Mesodermal cell (in vitro differentiated cells): ENCODE measurements around the gene VSTM4.

Source experiments
- H3K27ac ChIP-seq: 2 replicates; pipeline ENCODE4 v1.7.0; 2013; ENCODE audit warnings: mild to moderate bottlenecking, low read depth, low read length, moderate library complexity; ENCODE audit not compliant: severe bottlenecking
- H3K36me3 ChIP-seq: 2 replicates; pipeline ENCODE4 v1.7.1; 2013; ENCODE audit warnings: mild to moderate bottlenecking, low read length, moderate library complexity; ENCODE audit not compliant: control insufficient read depth, insufficient read depth
- H3K4me1 ChIP-seq: one replicate; pipeline ENCODE4 v1.7.1; 2013; ENCODE audit warnings: mild to moderate bottlenecking, low read length; ENCODE audit not compliant: insufficient read depth, control insufficient read depth, poor library complexity, severe bottlenecking
- H3K4me3 ChIP-seq: 2 replicates; pipeline ENCODE4 v1.7.0; 2013; ENCODE audit warnings: low read length, control low read depth, mild to moderate bottlenecking; ENCODE audit not compliant: insufficient read depth, poor library complexity, severe bottlenecking; ENCODE audit errors: extremely low read depth
- H3K9me3 ChIP-seq: 2 replicates; pipeline ENCODE4 v1.7.1; 2013; ENCODE audit warnings: mild to moderate bottlenecking, low read length, moderate library complexity; ENCODE audit not compliant: control insufficient read depth
- WGBS, 2 experiments: methylation state at CpG; one replicate each; pipeline ENCODE4 v1.1.5; 2013; ENCODE audit warnings: missing lambda C conversion rate in 2 of 2; ENCODE audit not compliant: insufficient coverage in 2 of 2; 5-methylcytosine and 5-hydroxymethylcytosine counted together

Gene VSTM4

DNA sequence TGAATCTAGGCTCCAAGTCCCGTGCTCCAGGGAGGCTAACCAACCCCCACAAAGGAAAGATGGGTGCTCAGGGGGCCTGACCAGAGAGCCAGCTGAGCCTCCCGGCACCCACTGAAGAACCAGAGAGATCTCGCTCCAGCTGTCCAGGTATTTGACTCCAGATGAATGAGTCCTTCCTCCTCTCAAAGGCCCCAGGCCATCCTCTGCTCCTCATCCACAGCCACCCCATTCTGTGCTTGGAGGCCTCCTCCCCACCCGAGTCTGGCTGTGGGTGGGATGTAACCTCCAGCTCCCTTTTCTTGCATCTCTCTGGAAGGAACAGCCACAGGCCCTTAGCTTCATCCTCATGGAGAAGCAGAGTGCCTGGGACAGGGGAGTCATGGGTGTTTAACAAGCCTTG is 44.6 kb downstream of the VSTM4 start:
- Histone ChIP-seq H3K4me3 (no peak overlapping the region), H3K4me1 (no peaks in the 10 kb centered on the region), H3K36me3 (no peaks in the 10 kb centered on the region), H3K9me3 (no peaks in the 10 kb centered on the region), H3K27ac (no peak overlapping the region)
- 80 to 100% methylated on average over 1 of the region's 4 CpGs for WGBS, 2 experiments

DNA sequence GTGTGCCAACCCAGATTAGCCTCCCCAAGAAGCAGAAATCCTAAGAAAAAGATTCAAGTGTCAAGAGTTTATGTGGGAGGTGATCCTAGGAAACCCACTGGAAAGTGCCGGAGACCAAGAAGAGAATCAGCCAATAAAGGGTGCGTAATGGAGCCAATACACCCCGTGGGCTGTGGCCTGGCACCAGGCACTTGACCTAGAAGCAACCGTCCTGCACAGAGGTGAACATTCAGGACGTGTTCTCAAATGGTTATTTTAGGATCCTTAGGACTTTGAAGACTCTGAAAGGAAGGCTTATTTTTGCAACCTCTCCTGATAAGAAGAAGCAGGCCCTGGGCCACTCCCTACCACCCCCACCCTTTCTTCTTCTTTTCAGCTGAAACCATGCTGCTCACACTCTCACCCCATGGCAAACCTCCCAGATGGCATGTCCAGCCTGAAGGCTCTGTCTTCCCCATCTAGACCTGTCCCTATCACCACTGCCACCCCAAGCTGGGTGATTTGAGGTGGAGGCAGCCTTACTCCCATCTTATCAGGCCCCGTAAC is 46.6 kb downstream of the VSTM4 start:
- Histone ChIP-seq H3K27ac (no peak overlapping the region), H3K9me3 (no peaks in the 10 kb centered on the region), H3K4me3 (no peak overlapping the region), H3K4me1 (no peaks in the 10 kb centered on the region), H3K36me3 (no peaks in the 10 kb centered on the region)
- 90 to 96% methylated on average over 6 of the region's 6 CpGs for WGBS, 2 experiments

GRCh38 chr10:49068209-49068608 is 47.1 kb downstream of the VSTM4 start:
- Histone ChIP-seq H3K4me3 (no peak overlapping the region), H3K4me1 (no peaks in the 10 kb centered on the region), H3K36me3 (no peaks in the 10 kb centered on the region), H3K27ac (no peak overlapping the region), H3K9me3 (no peaks in the 10 kb centered on the region)
- 87 to 91% methylated on average over 6 to 8 of the region's 8 CpGs for WGBS, 2 experiments

DNA sequence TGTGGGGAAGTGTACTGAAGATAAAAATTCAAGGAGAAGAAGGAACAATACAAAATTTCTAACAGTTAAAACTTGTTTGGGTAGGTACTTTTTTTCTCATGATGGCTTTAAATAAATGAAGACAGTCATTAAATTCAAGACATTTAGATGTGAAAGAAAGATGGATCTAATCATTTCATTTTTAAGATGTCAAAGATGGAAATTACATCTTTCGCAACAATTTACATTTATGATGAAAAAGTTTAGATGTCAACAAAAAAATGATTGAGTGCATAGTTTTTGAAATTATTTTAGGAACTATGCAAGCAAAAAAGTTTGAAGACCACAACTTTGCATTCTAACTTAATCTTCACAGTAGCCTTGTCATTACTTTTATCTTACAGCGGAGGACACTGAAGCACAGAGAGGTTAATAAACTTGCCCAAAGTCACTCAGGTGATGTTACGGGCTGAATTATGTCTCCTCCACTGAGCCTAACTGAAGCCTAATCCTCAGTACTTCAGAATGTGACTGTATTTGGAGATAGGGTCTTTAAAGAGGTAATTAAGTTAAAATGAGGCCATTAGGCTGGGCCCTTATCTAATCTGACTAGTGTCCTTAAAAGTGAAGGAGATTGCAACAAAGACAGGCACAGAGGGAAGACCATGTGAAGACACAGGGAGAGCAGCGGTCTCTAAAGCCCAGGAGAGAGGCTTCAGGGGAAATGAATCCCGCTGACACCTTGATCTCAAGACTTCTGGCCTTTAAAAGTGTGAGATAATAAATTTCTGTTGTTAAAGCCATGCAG is 48.2 kb downstream of the VSTM4 start:
- no peak overlapping the region for H3K4me3 ChIP-seq
- H3K27ac ChIP-seq, result no peak overlapping the region
- no peaks in the 10 kb centered on the region for H3K4me1 ChIP-seq
- 79 to 88% methylated on average over 2 to 4 of the region's 5 CpGs for WGBS, 2 experiments
- H3K9me3 ChIP-seq, result peaks cover 5% of the 10 kb centered on the region
- H3K36me3 ChIP-seq, result no peaks in the 10 kb centered on the region

DNA sequence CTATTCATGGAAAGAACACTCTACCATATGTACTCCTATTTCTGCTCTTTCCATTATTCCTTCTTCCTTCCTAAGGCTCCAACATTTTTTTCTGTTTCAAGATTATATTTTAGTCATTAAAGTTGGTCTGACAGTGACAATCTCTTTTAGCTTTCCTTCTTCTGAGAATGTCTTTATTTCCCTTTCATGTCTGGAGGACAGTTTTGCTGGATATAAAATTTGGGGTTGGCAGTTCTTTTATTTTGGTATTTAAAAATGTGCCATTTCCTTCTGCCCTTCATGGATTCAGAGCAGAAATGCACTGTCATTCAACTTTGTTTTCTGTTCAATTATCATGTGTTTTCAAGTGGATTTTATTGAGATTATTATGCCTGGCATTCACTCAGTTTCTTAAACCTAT is 53.1 kb downstream of the VSTM4 start:
- Histone ChIP-seq H3K36me3 (no peaks in the 10 kb centered on the region), H3K9me3 (peaks cover 6% of the 10 kb centered on the region), H3K4me1 (no peaks in the 10 kb centered on the region), H3K4me3 (no peak overlapping the region), H3K27ac (no peak overlapping the region)

GRCh38 chr10:49061667-49062066 is 53.7 kb downstream of the VSTM4 start:
- H3K4me1 ChIP-seq, result no peaks in the 10 kb centered on the region
- H3K36me3 ChIP-seq, result no peaks in the 10 kb centered on the region
- no peak overlapping the region for H3K4me3 ChIP-seq
- no CpG with 5 or more reads among the region's 1 CpG for WGBS, 2 experiments
- H3K27ac ChIP-seq, result no peak overlapping the region
- peaks cover 6% of the 10 kb centered on the region for H3K9me3 ChIP-seq

DNA sequence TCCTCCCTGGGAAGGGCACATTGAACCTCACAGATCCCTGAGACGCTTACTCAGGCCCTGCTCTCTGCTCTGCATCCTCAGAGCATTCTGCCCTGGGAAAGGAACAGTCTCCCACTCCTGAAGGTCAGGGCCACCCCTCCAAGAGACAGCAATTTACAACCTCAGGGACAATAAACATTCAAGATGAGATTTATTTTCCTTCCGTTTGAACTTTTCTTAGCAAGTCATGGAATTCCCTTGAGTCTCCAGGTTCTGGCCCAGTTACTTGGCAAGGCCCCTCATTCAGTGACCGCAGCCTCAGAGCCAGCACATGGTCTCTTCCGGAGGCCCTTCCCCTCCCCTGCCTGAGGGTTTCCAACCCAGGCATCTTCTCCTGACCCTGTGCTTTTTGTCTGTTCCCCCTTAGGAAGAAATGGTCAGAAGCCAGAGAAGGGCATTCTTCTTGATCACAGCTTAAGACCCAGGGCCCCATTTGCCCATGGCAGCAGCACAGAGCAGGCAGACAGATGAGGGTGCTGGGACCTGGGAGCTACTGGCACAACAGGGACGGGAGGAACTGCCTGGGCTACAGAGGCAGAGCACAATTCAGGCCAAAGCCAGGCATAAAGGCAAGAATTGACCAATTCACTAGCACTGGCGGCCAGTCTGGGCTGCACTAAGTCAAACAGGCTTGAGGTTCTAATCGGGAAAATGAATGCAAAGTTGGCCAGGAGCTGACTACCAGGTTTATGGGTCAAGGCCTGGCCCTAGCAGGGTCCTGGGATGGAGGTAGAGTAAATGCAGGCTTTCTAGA is 56.7 kb downstream of the VSTM4 start:
- H3K36me3 ChIP-seq, result no peaks in the 10 kb centered on the region
- peaks cover 6% of the 10 kb centered on the region for H3K9me3 ChIP-seq
- no peak overlapping the region for H3K27ac ChIP-seq
- H3K4me1 ChIP-seq, result no peaks in the 10 kb centered on the region
- WGBS, 2 experiments, result 80 to 96% methylated on average over 6 to 7 of the region's 7 CpGs
- H3K4me3 ChIP-seq, result no peak overlapping the region

- no peaks in the 10 kb centered on the region for H3K4me1 ChIP-seq
- H3K9me3 ChIP-seq, result peaks cover 3% of the 10 kb centered on the region
- H3K4me3 ChIP-seq, result no peak overlapping the region
- WGBS, 2 experiments, result 80 to 94% methylated on average over 2 to 4 of the region's 7 CpGs
- no peaks in the 10 kb centered on the region for H3K36me3 ChIP-seq
- H3K27ac ChIP-seq, result no peak overlapping the region
These were observed 58.0 kb downstream of the VSTM4 start for GRCh38 chr10:49057231-49057880.

- H3K36me3 ChIP-seq, result no peaks in the 10 kb centered on the region
- no peak overlapping the region for H3K4me3 ChIP-seq
- H3K27ac ChIP-seq, result no peak overlapping the region
- H3K9me3 ChIP-seq, result no peaks in the 10 kb centered on the region
- H3K4me1 ChIP-seq, result no peaks in the 10 kb centered on the region
- WGBS, 2 experiments, result 88 to 100% methylated on average over 1 of the region's 1 CpG
These were observed 59.0 kb downstream of the VSTM4 start for GRCh38 chr10:49056356-49056755.

DNA sequence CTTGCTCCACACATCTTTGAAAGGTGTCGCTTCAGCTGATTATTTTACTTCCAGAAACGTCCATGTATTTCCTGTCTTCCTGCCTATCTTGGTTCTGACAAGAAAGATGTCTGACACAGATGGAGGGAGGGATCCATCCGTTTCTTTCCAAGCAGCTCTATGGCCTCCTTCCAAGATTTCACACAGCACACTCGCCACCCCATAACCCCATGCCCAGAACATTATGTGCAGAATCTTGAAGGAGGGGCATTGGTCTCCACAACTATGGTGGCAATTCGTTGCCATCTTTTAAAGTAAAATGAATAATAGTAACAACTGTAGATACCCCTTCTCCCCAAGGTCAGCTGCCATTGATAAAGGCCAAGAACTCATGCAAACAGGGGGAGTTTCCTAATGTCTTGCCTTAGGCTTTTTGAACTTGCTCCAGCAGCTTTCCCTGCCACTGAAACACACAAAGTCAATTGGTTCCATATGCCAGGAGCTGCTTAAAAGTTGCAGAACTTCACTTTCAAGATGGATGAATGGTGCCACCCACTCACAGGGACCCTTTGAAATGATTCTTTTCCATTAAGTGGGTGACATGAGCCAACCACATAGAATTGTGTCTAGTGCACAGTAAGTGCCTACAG is 60.0 kb downstream of the VSTM4 start:
- Histone ChIP-seq H3K9me3 (no peaks in the 10 kb centered on the region), H3K4me3 (no peak overlapping the region), H3K4me1 (no peaks in the 10 kb centered on the region), H3K36me3 (no peaks in the 10 kb centered on the region), H3K27ac (no peak overlapping the region)
- WGBS, 2 experiments, result 60% methylated on average over 1 of the region's 5 CpGs; no CpG with 5 or more reads in 1 of the 2 experiments
